Vagina (tissue), 2 donors: Measurements from ENCODE around the gene PTPRD. TPM values are rescaled to one million over a fixed set of nuclear protein-coding genes. Genes with fewer than 3 reads are reported as not detected.

ENCODE experiments used
- DNase-seq, 2 donors: peaks; one replicate each; pipeline ENCODE4 v3.0.0-alpha.2; 2017; ENCODE audit errors: extremely low spot score in 2 of 2
- H3K27ac ChIP-seq: fragments of 200-600 bp; sonication (generic); one replicate; pipeline ENCODE4 v1.5.1; 2019
- H3K27me3 ChIP-seq: fragments of 200-600 bp; sonication (generic); one replicate; pipeline ENCODE4 v1.5.1; 2019
- H3K36me3 ChIP-seq, 2 donors: fragments of 200-600 bp; sonication (generic); one replicate each; pipeline ENCODE4 v1.5.1; 2017 to 2019
- H3K4me1 ChIP-seq: fragments of 200-600 bp; sonication (generic); one replicate; pipeline ENCODE4 v1.5.1; 2019
- H3K4me3 ChIP-seq, 2 donors: fragments of 200-600 bp; sonication (generic); 1 replicate in 1 of 2; 2 replicates in 1 of 2; pipeline ENCODE4 v1.5.1; 2016 to 2019
- H3K9me3 ChIP-seq: fragments of 200-600 bp; sonication (generic); one replicate; pipeline ENCODE4 v1.5.1; 2019
- CTCF ChIP-seq, 3 experiments: fragments of 450-650 bp in 2 of 3; fragments of 200-600 bp in 1 of 3; sonication (generic) in 1 of 3; IDR thresholded peaks; one replicate each; pipeline ENCODE4 v1.5.1; 2017 to 2019; ENCODE audit warnings: antibody characterized with exemption in 3 of 3, mild to moderate bottlenecking in 2 of 3, moderate library complexity in 2 of 3
- POLR2A ChIP-seq, 2 donors: fragments of 450-650 bp; IDR thresholded peaks; one replicate each; pipeline ENCODE4 v1.6.1; 2017; ENCODE audit warnings: antibody characterized with exemption in 2 of 2, mild to moderate bottlenecking in 2 of 2, moderate library complexity in 2 of 2
- POLR2AphosphoS5 ChIP-seq, 2 donors: sonication (generic); formaldehyde crosslinking; IDR thresholded peaks; one replicate each; pipeline ENCODE4 v1.9.0; 2017; ENCODE audit warnings: antibody characterized with exemption in 2 of 2, mild to moderate bottlenecking in 2 of 2, low read depth in 1 of 2; ENCODE audit not compliant: insufficient read depth in 1 of 2
- intact Hi-C: fragments of 100-400 bp; cut with DNase I; formaldehyde crosslinking; loops from one replicate; pipeline ENCODE4 v1.15.1; 2023
- total RNA-seq: library from RNA; depleted of rRNA; stranded (reverse); fragments of >200 nt; gene quantifications from one replicate; pipeline ENCODE4 v1.2.3, GENCODE V29; 2016

The PTPRD gene
- total RNA-seq, 1 donor from 2014 or later, result 10.3 TPM

GRCh38 chr9:8879284-8879683 lies 1733.5 kb downstream of the PTPRD start:
- no peaks in the 10 kb centered on the region for H3K4me1 ChIP-seq
- H3K27ac ChIP-seq, result no peak overlapping the region
- H3K36me3 ChIP-seq, result no peaks in the 10 kb centered on the region
- DNase-seq, result no peak
- TF ChIP-seq CTCF (IDR thresholded peaks at IDR 0.05) (no peak), POLR2A (IDR thresholded peaks at IDR 0.05) (no peak), POLR2AphosphoS5 (IDR thresholded peaks at IDR 0.05; ENCODE audit: insufficient read depth in 1 of 2, low read depth in 1 of 2) (no peak)
- no peaks in the 10 kb centered on the region for H3K27me3 ChIP-seq
- no peaks in the 10 kb centered on the region for H3K9me3 ChIP-seq
- no peak overlapping the region for H3K4me3 ChIP-seq
- intact Hi-C loops, result no loop called here

GRCh38 chr9:8877753-8878494 lies 1734.9 kb downstream of the PTPRD start:
- Histone ChIP-seq H3K4me1 (no peaks in the 10 kb centered on the region), H3K36me3 (no peaks in the 10 kb centered on the region), H3K4me3 (no peak overlapping the region), H3K9me3 (no peaks in the 10 kb centered on the region), H3K27me3 (no peaks in the 10 kb centered on the region), H3K27ac (no peak overlapping the region)
- TF ChIP-seq CTCF (IDR thresholded peaks at IDR 0.05) (no peak), POLR2AphosphoS5 (IDR thresholded peaks at IDR 0.05; ENCODE audit: insufficient read depth in 1 of 2, low read depth in 1 of 2) (no peak), POLR2A (IDR thresholded peaks at IDR 0.05) (no peak)
- intact Hi-C loops, result no loop called here
- no peak for DNase-seq

- no peaks in the 10 kb centered on the region for H3K36me3 ChIP-seq
- no peak overlapping the region for H3K27ac ChIP-seq
- no peaks in the 10 kb centered on the region for H3K9me3 ChIP-seq
- TF ChIP-seq CTCF (IDR thresholded peaks at IDR 0.05), result no peak
- TF ChIP-seq POLR2AphosphoS5 (IDR thresholded peaks at IDR 0.05; ENCODE audit: insufficient read depth in 1 of 2, low read depth in 1 of 2), result no peak
- no peak for TF ChIP-seq POLR2A (IDR thresholded peaks at IDR 0.05)
- no peaks in the 10 kb centered on the region for H3K27me3 ChIP-seq
- intact Hi-C loops, result no loop called here
- H3K4me1 ChIP-seq, result no peaks in the 10 kb centered on the region
- no peak overlapping the region for H3K4me3 ChIP-seq
- DNase-seq, result no peak
These were observed 1736.5 kb downstream of the PTPRD start for GRCh38 chr9:8876303-8876702.

GRCh38 chr9:8874482-8874881 lies 1738.3 kb downstream of the PTPRD start:
- TF ChIP-seq CTCF (IDR thresholded peaks at IDR 0.05) (no peak), POLR2AphosphoS5 (IDR thresholded peaks at IDR 0.05; ENCODE audit: insufficient read depth in 1 of 2, low read depth in 1 of 2) (no peak), POLR2A (IDR thresholded peaks at IDR 0.05) (no peak)
- Histone ChIP-seq H3K27me3 (no peaks in the 10 kb centered on the region), H3K4me1 (no peaks in the 10 kb centered on the region), H3K4me3 (no peak overlapping the region), H3K9me3 (no peaks in the 10 kb centered on the region), H3K27ac (no peak overlapping the region), H3K36me3 (no peaks in the 10 kb centered on the region)
- intact Hi-C loops, result no loop called here
- no peak for DNase-seq

GRCh38 chr9:8872802-8873201 lies 1740.0 kb downstream of the PTPRD start:
- no peak overlapping the region for H3K27ac ChIP-seq
- no peaks in the 10 kb centered on the region for H3K36me3 ChIP-seq
- TF ChIP-seq POLR2AphosphoS5 (IDR thresholded peaks at IDR 0.05; ENCODE audit: insufficient read depth in 1 of 2, low read depth in 1 of 2), result no peak
- no peak for TF ChIP-seq CTCF (IDR thresholded peaks at IDR 0.05)
- TF ChIP-seq POLR2A (IDR thresholded peaks at IDR 0.05), result no peak
- H3K4me3 ChIP-seq, result no peak overlapping the region
- H3K27me3 ChIP-seq, result no peaks in the 10 kb centered on the region
- DNase-seq, result no peak
- H3K4me1 ChIP-seq, result no peaks in the 10 kb centered on the region
- intact Hi-C loops, result no loop called here
- no peaks in the 10 kb centered on the region for H3K9me3 ChIP-seq
